Neural progenitor cell (in vitro differentiated cells): ENCODE data around the gene PPP2R2B.

Experiments used
- CTCF ChIP-seq: fragments of 200-600 bp; sonication (generic); IDR thresholded peaks from 2 replicates; pipeline ENCODE4 v1.5.1; 2017; ENCODE audit warnings: antibody characterized with exemption, mild to moderate bottlenecking
- EZH2 ChIP-seq: fragments of 200-600 bp; sonication (generic); IDR thresholded peaks from 2 replicates; pipeline ENCODE4 v1.6.1; 2017; ENCODE audit warnings: antibody characterized with exemption, mild to moderate bottlenecking, moderate library complexity
- EZH2phosphoT487 ChIP-seq: fragments of 200-600 bp; sonication (generic); IDR thresholded peaks from 2 replicates; pipeline ENCODE4 v1.6.1; 2017; ENCODE audit warnings: antibody characterized with exemption

- TF ChIP-seq EZH2 (no peak), CTCF (no peak), EZH2phosphoT487 (no peak)
These were observed 236.1 kb downstream of the PPP2R2B start for GRCh38 chr5:146642410-146642809.
